ENCODE measurements around the gene PRAME. TPM values are rescaled to one million over a fixed set of nuclear protein-coding genes. Genes with fewer than 3 reads are reported as not detected.

PRAME gene
- total and polyA plus RNA-seq, 10 of the 15 experiments (the other 5 are each of a cell fraction or from before 2014, with no cell fraction given): 0.40 to 2.5 (median 0.65) TPM

DNA sequence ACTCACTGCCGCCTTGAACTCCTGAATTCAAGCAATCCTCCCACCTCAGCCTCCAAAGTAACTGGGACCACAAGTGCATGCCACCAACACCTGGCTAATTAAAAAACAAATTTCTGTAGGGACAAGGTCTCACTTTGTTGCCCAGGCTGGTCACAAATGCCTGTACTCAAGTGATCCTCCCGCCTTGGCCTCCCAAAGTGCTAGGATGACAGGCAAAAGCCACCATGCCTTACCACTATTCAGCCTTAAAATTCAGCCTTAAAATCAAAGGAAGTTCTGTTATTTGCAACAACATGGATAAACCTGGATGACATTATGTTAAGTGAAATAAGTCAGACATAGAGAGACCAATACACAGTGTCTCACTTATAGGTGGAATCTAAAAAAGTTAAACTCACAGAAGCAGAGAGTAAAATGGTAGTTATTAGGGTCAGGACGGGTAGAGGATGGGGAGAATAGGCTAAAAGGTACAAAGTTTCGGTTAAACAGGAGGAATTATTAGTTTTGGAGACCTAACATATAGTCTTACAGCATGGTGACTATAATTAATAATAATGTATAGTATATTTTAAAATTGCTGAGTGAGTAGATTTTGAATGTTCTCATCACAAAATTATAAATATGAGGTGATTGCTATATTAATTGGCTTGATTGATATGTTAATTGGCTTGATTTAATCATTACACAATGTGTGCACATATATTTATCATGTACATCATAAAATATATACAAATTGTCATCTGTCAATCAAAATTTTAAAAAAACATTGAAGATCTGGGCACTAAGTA, 32.7 kb downstream of the PRAME start (continued):
- TF ChIP-seq PRDM15 (CRISPR knock-in tag; IDR thresholded peaks at IDR 0.05): no peak

- H3K4me3 ChIP-seq: no peak overlapping the region
- H3K9ac ChIP-seq (ENCODE audit: control insufficient read depth, insufficient read depth, low read length): no peak overlapping the region
- no TSS peak for BruUV-seq (replicated peaks)
- ATAC-seq (no peak), FAIRE-seq (no peak), DNase-seq (ENCODE audit: low read depth, low spot score) (no peak)
- no peaks in the 10 kb centered on the region for H3K36me3 ChIP-seq (ENCODE audit: control insufficient read depth in 2 of 2, insufficient read depth in 2 of 2, low read length in 1 of 2)
- WGBS (ENCODE audit: insufficient coverage, insufficient replicate concordance, low lambda C conversion rate, missing lambda C conversion rate): 37% methylated on average over 6 of the region's 6 CpGs
- POLR2A ChIA-PET: no interaction called here
- H3K4me2 ChIP-seq (ENCODE audit: control insufficient read depth, insufficient read depth): no peak overlapping the region
- H3K27ac ChIP-seq (ENCODE audit: control insufficient read depth, insufficient read depth): no peak overlapping the region
- SMC1A ChIA-PET (ENCODE audit: uncharacterized antibody, unreplicated experiment): no interaction called here
- H4K20me1 ChIP-seq (ENCODE audit: control insufficient read depth, insufficient read depth): no peaks in the 10 kb centered on the region
- no peaks in the 10 kb centered on the region; the same call in 2 of the 3 replicates for H3K9me3 ChIP-seq (replicated peaks; ENCODE audit: control insufficient read depth, insufficient read depth, low read length)
- CTCF ChIA-PET: no interaction called here
- no peaks in the 10 kb centered on the region for H3K4me1 ChIP-seq (ENCODE audit: control insufficient read depth, insufficient read depth, low read length)
- no peak for TF ChIP-seq IKZF1 (conservative IDR thresholded peaks at IDR 0.05)
- TF ChIP-seq STAT1 (conservative IDR thresholded peaks at IDR 0.05): no peak
- no peak for TF ChIP-seq NFXL1 (IDR thresholded peaks at IDR 0.05; ENCODE audit: borderline replicate concordance)
- intact Hi-C loops (cut with micrococcal nuclease; ENCODE audit: unreplicated experiment) (no loop called here), in situ Hi-C loops (cut with MboI) (no loop called here)
- RAD21 ChIA-PET (ENCODE audit: unreplicated experiment): no interaction called here
- no peak overlapping the region for H2AFZ ChIP-seq (ENCODE audit: control insufficient read depth, low read depth, low read length)
- no peaks in the 10 kb centered on the region for H3K79me2 ChIP-seq (ENCODE audit: control insufficient read depth, insufficient read depth, low read length)
- H3K27me3 ChIP-seq (replicated peaks in 1 of 2; ENCODE audit: control insufficient read depth in 2 of 2, insufficient read depth in 2 of 2, low read length in 1 of 2): no peaks in the 10 kb centered on the region
Observed at GRCh38 chr22:22523494-22523893, 35.6 kb downstream of the PRAME start.

All from GM12878 (cell line).